Measurements from ENCODE around the gene TLE1.
"Not testable (repeated sequence)": the region's sequence is repeated elsewhere in the genome, so short reads cannot be mapped to it uniquely, and the experiment has no call there.

The TLE1 gene

DNA sequence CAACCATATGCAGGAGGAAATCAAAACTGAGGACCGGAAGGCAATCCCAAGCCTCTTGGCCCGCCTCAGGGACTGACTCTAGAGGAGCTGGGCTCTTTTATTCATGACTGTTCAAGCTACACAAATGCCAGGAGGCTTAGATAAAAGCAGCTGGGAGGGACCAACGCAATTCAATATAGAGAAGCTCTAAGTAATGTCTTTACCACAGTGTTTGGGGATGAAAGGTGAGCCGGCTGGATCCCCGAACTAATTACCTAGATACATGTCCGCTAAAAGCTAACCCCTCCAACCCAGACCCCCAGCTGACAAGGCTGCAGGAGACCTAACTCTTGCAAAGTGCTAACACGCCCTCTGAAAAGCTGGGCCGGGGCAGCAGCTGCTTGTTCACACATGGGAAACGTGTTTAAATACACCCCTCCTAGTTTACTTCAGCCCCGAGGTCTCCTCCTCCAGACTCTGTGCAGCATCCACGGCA lies 67.5 kb downstream of the TLE1 start:
- DNase-seq (ENCODE audit: low read depth) = no peak

DNA sequence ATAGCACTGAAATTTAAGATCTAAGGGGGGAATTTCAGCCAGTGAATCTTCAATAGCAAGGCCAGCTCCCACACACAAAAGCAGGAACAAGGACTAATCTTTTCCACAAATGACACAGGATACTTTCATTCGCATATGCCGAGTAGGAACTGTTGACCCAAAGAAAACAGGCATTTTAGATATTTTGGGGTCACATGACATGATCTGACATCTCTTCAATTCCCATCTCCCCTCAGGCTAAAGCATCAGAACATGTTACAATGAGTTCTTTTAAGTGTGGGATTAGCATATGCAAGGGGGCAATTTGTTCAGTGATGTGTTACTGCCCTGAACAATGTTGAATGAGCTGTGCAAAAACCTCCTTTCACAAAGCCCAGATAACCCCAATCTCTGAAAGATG lies 68.2 kb downstream of the TLE1 start:
- DNase-seq (ENCODE audit: low read depth) = no peak

DNA sequence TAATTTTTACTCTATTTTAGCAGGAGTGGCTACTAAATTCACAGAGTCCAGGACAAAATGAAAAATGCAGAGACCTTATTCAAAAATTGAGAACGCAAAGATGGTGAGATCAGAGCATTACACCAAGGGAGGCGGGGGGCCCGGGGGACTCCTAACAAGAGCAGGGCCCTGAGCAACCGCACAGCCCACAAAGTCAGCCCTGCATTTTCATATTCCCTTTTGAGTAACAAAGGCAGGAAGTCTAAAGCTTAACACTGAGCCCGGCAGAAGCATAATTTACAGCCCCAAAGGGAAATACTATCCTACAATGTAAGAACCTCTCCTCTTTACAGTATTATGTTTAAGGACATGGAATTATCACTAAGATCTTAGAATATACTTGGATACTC lies 69.4 kb downstream of the TLE1 start:
- DNase-seq (ENCODE audit: low read depth) = no peak

DNA sequence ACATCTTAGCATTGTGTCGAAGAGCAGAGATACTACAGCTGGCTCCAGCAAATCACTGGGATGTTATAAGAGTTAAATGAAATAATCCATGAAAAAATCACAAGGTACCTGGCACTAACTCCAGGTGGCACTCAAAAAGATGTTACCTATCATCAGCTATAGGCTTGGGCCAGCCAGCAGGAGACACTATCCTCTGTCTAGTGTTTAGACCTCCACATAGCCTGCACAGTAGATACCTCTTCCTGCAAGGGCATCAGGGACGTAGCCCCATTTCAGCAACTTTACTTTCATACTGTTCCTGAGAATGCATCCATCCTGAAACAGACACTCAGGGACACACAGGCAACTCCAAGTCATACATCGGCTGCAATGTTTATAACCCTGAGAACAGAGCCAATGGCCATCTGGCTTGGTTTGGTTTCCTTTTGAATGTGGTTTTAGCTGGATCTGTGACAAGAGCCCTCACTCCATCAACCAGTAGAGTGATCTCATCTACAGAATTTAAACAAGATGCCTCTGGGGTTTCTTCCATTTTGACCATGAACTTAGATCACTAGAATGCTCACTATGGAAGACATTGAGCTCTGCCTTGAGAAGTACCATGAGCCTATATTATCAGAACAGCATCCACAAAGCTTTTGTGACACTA lies 69.9 kb downstream of the TLE1 start:
- DNase-seq (ENCODE audit: low read depth) = no peak

DNA sequence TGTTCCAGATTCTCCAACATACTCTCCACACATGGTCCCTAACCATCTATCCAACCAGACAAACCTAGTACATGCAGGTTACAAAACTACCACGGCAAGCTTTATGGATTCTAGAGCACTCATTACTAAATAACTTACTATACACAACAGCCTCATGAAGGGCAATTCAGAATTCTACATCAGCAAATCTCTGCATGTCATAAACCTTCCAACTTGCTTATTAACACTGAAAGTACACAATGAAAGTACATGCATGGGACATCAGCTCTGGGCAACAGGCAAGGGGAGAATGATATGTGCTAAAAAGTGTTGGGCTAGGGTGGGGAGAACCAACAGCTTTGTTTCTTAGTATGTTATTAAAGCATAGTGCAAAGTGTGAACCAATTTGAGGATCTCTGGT lies 70.4 kb downstream of the TLE1 start:
- no peak for DNase-seq (ENCODE audit: low read depth)

DNA sequence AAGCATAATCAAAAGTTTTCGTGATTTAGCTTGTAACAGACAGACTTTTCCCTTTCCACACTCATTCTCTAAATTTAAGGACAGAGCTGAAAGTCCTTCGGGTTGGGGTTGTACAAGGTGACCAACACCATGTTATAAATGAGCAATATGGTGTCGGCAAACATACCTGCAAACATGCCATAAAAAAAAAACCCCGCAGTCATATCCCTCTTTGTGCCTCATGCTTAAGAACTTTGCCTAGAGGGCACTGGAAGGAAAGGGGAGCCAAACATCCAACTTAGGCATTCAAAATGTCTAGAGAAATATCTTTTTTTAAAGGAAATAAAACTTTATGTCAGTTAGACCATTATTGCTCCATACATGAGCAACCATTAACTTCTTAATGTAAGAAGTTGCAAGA lies 73.2 kb downstream of the TLE1 start:
- DNase-seq (ENCODE audit: low read depth) = no peak

DNA sequence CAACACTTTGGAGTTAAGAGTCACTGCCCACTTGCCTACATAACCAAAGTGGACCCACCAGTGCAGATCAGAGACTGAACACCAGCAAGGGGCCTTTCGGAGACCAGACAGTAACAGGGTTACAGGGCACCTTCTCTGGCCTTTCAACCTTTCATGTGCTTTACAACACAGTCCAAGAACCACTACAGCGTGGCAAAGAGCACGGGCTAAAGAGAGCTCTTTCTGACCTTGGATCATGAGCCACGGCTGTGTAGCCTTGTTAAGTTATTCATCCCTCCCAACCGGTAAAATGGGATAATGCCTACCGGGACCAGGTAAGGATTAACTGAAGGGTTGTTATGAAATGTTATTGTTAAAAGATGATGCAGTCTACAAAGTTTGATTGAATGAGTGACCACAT lies 75.0 kb downstream of the TLE1 start:
- DNase-seq (ENCODE audit: low read depth) = no peak

DNA sequence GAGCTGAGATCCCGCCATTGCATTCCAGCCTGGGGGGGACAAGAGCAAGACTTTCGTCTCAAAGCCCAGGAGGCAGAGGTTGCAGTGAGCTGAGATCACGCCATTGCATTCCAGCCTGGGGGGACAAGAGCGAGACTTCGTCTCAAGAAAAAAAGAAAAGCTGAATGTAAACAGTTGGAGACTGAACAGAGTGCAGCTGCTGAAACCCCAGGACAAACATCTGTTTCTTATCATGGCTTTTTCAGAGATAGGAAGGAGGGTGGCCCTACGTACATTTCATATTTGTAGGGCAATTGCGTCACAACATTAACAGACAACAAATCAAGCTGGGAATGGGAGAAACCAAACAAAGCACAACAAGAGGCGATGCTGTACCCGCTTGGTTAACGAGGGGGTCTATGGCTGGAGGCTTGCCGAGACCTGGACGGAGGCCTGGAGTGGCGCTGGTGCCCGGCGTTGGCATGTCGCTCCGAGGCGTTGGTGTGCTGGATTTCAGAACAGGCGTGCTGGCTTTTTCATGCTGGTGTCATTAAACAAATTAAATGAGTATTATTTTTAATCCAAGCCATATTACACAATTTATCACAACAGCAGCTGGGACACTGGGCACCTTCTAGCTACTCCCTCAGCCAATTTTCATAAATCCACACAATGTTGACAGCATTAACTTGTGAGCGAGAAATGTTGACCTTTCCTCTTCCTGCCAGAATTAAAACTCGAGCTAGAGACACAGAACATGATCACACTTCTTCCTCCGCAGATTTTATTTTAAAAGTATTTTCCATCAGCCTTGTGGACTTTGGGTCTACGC lies 76.1 kb downstream of the TLE1 start:
- no peak for DNase-seq (ENCODE audit: low read depth)

DNA sequence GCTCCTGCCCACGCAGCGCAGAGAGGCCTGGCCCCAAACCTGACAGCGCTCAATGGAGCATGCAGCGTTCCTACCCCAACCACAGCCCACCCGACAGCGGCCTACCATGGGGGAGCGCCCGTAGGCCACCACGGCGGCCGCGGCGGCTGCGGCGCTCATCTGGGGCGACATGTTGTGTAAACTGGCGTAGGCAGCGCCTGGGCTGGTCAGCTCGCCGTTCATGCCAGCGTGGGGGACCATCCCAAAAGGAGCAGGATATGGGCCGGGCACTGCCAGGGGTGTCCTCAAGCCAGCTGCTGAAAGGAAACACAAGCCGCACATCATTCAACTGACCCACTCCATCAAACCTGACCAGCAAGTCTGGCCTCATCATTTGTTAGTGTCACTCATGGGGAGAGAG lies 77.7 kb downstream of the TLE1 start:
- no peak for DNase-seq (ENCODE audit: low read depth)

DNA sequence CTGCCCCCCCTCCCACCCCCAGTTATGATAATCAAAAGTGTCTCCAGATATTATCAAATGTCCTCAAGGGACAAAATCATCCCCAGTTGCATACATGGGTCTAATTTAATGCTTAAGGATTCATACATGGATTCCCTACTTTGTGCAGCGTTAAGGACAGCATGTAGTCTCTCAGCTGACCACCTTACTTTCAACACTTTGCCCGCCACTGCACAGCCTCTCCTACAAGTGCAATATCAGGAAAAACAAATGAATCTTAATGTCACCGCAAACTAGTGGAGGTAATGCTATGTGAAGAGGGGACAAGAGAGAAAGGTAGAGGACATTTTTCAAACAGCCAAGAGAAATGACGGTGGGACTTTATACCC lies 78.6 kb downstream of the TLE1 start:
- DNase-seq (ENCODE audit: low read depth) = no peak

DNA sequence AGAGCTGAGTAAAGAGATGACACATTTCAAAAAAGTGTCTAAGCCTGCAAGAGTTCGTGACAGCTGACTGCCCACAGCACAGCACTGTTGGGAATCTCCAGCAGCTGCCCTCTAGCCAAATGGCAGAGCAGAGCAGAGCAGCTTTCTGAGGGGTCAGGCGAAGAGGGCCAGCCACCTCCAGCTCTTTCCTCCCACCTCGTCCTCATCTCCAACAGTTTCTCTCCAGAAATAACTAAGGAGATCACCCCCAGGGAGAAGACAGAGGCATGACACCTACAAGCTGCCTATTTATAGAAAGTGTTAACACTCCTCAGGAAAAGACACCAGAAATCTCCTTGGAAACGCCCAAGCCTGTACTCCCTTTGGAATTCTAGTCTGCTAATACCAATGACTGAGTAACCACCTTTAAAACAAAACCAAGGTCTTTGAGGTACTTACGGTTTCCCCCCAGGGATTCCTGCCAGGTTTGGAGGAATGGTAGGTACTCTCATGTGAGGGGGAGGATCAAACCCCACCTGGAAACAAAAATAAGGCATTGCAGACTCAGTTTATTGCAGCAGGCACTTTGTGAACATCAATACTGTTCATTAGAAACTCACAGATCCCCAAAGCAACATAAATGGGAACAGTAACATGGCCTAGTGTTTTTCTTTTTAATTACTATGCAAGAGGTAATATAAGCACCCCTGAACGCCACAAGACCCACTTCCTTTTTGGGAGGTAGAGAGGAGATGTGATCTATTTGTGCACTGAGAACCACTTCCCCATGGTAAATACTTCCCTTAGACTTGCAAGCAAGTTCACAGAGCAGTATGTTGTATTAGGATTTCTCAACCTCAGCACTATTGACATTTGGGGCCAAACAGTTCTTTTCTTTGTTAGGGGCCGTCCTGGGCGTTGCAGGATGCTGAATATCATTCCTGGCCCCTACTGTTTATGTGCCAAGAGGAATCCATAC lies 79.3 kb downstream of the TLE1 start:
- DNase-seq (ENCODE audit: low read depth) = no peak

DNA sequence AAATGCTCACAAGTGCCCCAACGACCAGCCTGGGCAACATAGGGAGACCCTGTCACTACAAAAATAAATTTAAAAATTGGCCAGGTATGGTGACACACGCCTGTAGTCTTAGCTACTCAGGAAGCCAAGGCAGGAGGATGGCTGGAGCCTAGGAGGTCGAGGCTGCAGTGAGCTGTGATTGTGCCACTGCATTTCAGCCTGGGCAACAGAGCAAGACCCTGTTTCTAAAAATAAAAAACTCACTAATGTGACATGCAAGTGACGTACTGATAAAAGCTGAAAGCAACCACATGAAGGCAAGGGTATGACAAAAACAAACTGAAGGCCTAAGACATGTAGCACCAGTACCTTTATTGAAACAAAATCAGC lies 81.1 kb downstream of the TLE1 start:
- no peak for DNase-seq (ENCODE audit: low read depth)

DNA sequence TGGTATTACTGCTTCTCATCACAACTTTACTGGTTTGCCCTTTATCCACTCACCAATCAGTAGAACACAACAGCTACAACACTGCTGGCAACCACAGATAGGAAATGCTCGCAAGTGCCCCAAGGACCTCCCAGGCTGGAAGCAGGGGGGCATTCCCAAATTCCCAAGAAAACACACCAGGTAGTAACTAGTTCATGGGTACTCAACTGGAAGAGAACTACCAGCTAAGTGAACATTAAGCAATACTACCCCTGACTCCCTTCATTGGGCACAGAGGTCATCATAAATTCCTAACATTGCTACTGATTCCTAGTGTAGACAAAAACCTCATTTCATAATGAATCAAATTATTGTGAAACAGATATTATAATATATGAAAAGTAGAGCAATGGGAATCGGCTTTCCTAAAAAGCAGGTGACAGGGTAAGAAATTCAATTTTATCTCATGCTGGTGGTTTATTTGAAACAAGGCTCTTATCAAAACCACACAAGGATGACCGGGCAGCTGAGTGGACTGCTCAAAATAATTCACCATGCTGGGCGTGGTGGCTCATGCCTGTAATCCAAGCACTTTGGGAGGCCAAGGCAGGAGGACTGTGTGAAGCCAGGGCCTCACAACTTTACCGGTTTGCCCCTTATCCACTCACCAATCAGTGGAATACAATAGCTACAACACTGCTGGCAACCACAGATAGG lies 81.6 kb downstream of the TLE1 start:
- DNase-seq (ENCODE audit: low read depth) = no peak

DNA sequence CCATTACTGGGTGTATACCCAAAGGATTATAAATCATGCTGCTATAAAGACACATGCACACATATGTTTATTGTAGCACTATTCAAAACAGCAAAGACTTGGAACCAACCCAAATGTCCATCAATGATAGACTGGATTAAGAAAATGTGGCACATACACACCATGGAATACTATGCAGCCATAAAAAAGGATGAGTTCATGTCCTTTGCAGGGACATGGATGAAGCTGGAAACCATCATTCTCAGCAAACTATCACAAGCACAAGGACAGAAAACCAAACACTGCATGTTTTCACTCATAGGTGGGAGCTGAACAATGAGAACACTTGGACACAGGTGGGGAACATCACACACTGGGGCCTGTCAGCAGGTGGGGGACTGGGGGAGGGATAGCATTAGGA lies 83.1 kb downstream of the TLE1 start:
- not testable (repeated sequence) for DNase-seq (ENCODE audit: low read depth)

DNA sequence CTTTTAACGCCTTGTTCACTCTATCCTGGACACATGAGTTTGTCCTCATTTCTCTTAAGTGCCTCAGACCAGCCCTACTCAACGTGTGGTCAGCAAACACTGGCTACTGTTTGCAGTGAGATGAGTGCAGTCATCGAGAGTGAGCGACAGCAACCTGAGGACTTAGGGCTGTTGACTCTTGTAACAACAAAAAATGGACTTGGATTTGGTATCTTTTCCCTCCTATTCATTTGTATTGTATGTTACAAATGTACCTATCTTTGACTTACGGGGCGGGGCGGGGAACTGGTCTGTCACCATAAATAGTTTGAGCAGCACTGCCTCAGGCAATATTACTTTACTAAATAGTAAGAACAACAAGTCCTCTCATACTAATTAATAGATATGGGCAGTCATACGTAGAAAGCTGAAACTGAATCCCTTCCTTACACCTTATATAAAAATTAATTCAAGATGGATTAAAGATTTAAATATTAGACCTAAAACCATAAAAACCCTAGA lies 84.1 kb downstream of the TLE1 start:
- DNase-seq (ENCODE audit: low read depth) = no peak

DNA sequence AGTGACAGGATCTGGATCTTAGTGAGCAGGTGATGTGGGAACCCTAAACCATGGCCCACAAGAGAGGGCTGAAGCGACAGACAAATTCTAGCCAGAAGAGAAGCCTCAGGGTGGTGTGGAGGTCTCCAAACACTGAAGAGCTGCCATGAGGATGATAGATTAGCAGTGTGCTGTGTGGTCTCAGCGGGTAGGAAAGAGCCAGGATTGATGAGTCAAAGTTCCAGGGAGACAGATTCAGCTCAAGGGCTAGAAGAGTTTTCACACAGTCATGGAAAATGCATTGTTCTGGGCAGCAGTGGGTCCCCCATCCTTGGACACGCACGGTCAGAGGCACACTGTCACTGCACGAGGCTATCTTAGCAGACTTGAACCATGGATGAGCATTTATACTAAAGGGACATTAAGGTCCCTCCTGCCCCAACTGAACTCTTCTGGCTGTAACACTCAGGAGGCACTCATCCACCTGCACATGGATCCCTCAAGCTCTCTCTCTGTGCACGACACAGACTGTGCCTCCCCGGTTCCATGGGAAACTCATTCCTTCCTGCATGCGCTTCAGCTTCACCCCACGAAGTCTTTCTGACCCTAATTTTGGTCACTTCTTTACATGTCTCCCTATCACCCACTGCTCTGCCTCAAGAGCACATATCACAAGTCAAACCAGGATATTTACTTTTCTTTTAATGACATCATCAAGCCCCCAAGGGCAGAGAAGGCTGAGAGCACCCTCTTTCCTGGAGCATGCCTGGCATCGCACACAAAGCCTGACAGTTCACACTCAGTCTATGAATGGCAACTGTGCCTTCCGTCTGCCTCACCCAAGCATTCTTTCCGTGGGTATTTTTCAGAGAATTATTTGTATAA lies 84.8 kb downstream of the TLE1 start:
- DNase-seq (ENCODE audit: low read depth) = no peak

DNA sequence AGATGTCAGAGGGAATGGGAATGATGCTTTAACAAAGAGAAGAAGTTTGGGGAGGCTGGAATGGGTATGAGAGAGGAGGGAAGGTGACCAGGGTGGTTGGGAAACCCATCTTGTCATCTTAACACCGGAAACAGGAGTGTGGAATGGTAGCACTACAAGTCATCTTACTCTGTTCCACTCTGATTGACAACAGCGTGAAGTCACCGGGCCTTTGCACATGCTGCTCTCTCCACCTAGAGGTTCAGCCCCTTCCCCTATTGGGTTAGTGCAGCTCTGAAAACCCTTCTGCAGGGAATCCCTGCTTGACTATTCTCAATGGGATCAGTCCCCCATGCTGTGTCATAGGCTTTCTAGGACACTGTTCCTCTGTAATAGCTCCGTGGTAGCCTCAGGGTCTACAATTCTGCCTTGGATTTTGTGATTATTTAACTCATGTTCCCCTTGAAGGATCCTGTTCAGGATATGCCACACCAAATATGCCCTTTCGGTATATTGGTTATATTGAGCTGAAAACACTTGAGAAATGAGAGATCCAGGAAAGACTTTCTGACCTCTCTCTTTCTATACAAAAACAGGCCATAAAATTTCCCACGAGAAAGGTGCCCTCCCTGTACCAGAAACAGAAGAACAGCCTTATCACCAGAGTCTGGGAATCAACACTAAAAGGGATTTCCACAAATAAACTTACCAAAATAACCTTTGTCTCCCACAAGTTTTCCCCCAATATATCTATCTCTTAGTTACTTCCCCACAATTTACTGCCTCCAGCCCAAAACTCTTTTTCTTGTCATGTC lies 86.3 kb downstream of the TLE1 start:
- no peak for DNase-seq (ENCODE audit: low read depth)

DNA sequence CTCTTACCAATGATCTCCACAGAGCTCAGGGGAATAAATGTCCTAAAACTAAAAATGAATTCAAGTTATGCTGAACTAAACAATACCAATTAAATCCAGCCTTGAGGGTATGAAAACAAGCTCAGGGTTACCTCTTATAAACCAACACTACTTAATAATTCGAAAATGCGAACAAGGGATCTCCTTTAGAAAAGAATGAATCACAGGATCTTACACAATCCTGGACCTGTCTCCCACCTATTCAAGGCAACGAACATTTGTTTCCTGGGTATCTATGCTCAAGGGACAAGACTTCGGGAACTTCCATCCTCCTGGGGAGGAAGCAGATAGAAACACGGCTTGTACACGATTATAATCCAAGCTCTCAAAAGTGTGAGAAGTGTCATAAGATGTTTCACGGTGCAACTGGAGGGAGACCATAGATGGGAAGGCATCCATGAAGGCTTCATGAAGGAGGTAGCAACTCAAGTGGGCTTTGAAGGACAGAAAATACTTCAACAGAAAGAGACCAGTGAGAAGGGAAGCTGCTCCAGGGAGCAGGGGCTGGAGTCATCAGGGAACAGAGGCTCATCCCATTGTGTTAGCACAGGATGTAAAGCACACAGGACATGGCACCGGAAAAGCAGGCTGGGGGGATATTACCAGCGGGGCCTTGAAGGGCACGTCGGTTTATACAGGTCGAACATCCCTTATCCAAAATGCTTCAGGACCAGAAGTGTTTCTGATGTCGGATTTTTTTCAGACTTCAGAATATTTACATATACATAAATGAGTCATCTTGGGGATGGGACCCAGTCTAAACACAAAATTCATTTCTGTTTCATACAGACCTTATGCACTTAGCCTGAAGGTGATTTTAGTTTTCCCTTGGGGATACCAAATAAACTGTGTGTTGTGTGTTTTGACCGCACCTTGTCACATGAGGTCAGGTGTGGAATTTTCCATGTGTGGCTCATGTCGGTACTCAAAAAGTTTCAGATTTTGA lies 87.4 kb downstream of the TLE1 start:
- DNase-seq (ENCODE audit: low read depth) = no peak

DNA sequence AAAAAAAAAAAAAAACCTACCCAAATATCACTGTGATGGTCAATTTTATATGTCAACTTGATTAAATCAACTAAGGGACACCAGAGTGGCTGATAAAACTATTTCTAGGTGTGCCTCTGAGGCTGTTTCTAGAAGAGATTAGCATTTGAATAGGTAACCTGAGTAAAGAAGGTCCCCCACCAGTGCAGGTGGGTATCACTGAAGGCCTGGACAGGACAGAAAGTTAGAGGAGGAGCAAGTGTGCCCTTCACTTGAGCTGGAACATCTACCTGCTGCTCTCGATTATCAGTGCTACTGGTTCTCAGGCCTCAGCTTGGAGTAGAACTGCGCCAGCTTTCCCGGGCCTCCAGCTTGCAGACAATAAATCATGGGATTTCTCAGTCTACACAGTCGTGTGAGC lies 88.7 kb downstream of the TLE1 start:
- DNase-seq (ENCODE audit: low read depth) = no peak
